DMS53 treated with DMSO at 0.1 percent for 48 hours (cell line): ENCODE measurements around the gene RBMS1.

Source experiments
- DNase-seq: peaks from one replicate; lab custom pipeline; 2025; ENCODE audit not compliant: unreplicated experiment; lab: John Stamatoyannopoulos, UW

Gene RBMS1

DNA sequence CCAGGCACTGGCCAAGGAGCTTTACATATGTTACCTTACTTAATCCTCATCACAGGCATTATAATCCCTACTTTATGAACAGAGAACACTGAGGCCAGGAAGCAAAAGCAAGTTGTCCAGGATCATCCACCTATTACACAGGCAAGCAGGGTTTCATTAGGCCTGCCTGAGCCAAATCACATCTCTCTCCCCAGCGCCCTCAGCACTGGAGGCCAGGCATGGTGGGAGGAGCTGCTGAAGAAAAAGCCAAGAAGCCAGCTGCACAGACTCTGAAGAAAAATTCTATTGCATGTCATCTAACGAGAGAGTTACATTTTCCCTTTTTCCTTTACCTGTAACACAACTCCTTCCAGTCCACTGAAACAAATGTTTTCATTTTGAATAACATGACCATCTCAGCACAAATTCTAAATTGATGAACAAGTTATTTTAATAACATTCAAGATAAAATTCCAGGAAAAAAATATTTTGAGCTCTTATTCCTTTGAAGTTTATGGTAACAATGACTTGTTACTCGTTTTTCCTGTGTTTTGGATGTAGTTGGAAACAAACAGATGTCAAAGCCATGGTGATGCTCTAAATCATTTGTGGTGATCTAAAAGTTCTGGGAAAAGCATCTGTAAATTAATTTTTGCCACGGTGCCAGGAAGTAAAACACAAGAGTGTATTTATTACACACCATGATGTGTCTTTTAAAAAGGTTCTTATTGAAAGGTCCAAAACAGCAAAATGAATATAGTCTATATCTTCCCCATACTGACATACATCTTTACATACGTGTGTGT lies 154.5 kb downstream of the RBMS1 start:
- no peak for DNase-seq

DNA sequence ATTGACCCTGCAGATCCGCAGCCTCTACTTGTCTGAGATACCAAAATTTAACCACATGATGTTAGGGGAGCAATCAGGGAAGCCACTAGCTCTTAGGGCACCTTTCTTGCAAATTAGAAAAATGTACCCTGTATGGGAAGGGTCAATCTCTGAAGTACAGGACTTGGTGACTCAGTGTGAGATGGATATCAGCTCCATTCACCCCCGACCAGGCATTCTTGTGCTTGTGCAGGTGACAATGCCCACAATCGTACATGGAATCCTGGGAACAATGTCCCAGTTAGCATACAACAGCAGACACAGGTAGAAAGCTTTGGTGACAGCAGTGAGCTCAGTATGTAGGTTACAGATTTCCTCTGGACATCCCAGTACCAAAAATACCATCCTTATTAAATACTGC lies 155.9 kb downstream of the RBMS1 start:
- DNase-seq = no peak

DNA sequence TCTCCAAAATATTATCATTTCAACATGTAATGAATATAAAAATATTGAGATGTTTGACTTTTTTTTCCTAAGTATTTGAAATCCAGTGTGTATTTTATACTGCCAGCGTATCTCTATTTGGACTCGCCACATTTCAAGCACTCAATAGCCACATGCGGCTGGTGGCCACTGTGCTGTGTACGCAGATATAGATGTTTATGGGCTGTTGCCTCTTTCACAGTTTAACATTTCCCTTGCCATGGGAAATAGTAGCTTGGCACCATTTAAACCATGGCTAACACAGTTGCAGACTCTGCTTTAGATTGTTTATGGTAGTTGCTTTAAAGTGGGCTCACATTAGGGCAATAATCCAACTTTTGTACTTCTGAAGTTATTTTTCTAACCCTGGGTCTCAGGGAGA lies 157.0 kb downstream of the RBMS1 start:
- no peak for DNase-seq

- DNase-seq = no peak
Measured at GRCh38 chr2:160336105-160336504, 157.5 kb downstream of the RBMS1 start.

GRCh38 chr2:160335441-160335840 lies 158.2 kb downstream of the RBMS1 start:
- no peak for DNase-seq

GRCh38 chr2:160334028-160334741 lies 159.4 kb downstream of the RBMS1 start:
- no peak for DNase-seq

DNA sequence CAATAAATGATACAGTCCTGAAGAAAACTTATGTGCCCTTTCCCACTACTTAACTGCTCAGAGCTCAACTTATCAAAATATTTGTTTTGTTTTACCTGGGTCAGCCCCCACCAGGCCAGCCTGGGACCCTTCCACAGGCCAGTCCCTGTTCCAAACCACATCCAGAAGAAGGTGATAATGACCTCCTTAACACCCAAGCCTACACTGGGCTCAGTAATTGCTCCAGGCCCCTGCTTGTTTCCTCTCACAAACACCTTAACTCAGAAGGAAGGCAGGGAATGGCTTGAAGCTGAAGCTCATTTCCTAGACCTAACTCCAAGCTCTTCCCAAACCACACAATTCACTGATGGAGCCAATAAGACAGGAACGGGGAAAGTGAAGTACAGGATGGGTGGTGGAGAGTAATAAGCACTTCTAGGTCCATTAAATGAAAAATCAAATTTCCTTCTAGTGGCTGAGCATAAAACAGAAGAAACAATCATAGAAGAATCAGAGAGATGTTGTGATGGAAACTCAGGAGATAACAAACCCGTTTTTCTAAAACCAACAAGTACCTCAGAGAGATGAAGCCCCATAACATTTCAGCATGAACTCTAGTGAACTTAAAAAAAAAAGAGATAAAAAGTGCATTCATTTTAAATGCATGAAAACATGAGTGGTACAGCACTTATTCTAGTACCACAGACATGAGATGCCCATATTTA lies 160.1 kb downstream of the RBMS1 start:
- no peak for DNase-seq

DNA sequence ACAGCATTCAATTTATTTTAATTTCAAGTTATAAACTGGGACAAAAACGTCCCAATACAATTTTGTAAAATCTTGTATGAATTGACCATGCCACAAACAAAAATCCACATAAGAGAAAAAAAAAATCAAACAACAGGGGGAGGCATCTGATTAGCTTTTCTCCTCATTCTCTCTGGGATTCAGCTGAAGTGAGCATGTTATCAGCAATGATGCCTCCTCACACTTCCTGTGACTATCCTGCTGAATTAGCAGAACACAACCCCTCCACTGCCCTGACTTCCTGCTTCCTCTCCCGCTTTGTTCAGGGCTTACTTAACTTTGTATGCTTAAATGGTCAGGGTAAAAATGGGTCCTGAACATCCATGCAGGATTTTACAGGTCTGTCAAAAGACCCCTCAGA lies 161.3 kb downstream of the RBMS1 start:
- DNase-seq = no peak

- DNase-seq = no peak
Measured at GRCh38 chr2:160331258-160332025, 162.2 kb downstream of the RBMS1 start.

- peak; percentile 18 for DNase-seq
Measured at GRCh38 chr2:160328811-160329527, 164.6 kb downstream of the RBMS1 start.

GRCh38 chr2:160326786-160327185 lies 166.8 kb downstream of the RBMS1 start:
- DNase-seq = no peak

- no peak for DNase-seq
Measured at GRCh38 chr2:160325418-160325817, 168.2 kb downstream of the RBMS1 start.

- DNase-seq = no peak
Measured at GRCh38 chr2:160324917-160325316, 168.7 kb downstream of the RBMS1 start.

DNA sequence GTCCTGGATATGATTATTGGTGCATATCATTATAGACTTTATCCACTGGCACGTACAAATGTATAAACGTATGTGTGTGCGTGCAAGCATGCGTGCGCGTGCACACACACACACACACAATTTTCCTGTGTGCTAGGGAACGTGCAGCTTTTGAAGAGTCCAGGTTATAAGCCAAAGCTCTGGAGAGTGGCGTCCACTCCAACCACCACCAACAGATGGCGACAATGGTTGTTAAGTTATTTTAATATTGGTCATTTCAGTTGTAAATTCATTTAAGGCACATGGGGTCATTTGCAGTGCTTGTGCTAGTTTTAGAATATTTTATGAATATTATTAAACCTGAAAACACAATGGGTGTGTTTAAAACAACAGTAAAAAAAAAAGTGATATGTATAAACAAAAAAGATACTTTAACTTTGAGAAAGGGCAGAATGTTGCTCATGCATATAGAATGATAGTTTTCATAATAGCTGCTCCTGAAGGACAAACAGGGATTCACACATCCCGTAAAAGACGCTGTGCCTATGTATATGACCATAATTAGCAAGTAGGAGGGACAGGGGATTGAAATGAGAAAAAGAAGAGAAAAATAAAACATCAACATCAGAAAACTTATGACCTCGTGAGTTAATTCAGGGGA lies 169.3 kb downstream of the RBMS1 start:
- DNase-seq = peak; percentile 63

- DNase-seq = no peak
Measured at GRCh38 chr2:160322320-160322719, 171.3 kb downstream of the RBMS1 start.

- DNase-seq = peak; percentile 8
Measured at GRCh38 chr2:160321006-160321405, 172.6 kb downstream of the RBMS1 start.

- DNase-seq = no peak
Measured at GRCh38 chr2:160319700-160320099, 173.9 kb downstream of the RBMS1 start.

GRCh38 chr2:160318218-160318617 lies 175.4 kb downstream of the RBMS1 start:
- DNase-seq = no peak

- no peak for DNase-seq
Measured at GRCh38 chr2:160317181-160318099, 176.2 kb downstream of the RBMS1 start.
